CD4-positive, alpha-beta T cell treated with Interleukin-10 for 1 hour (primary cell): Measurements from ENCODE around the gene ATCAY.
"Not testable (repeated sequence)": the region's sequence is repeated elsewhere in the genome, so short reads cannot be mapped to it uniquely, and the experiment has no call there.

Experiments used
- DNase-seq: peaks from one replicate; pipeline ENCODE4 v3.0.0-alpha.2; 2020

Gene ATCAY

GRCh38 chr19:3857449-3858003 lies 23.0 kb upstream of the ATCAY start:
- no peak for DNase-seq

- no peak for DNase-seq
Observed at GRCh38 chr19:3860499-3860898, 20.0 kb upstream of the ATCAY start.

GRCh38 chr19:3862826-3863500 lies 17.5 kb upstream of the ATCAY start:
- no peak for DNase-seq

GRCh38 chr19:3863648-3864047 lies 16.8 kb upstream of the ATCAY start:
- no peak for DNase-seq

GRCh38 chr19:3866910-3867638 lies 13.4 kb upstream of the ATCAY start:
- DNase-seq = no peak

DNA sequence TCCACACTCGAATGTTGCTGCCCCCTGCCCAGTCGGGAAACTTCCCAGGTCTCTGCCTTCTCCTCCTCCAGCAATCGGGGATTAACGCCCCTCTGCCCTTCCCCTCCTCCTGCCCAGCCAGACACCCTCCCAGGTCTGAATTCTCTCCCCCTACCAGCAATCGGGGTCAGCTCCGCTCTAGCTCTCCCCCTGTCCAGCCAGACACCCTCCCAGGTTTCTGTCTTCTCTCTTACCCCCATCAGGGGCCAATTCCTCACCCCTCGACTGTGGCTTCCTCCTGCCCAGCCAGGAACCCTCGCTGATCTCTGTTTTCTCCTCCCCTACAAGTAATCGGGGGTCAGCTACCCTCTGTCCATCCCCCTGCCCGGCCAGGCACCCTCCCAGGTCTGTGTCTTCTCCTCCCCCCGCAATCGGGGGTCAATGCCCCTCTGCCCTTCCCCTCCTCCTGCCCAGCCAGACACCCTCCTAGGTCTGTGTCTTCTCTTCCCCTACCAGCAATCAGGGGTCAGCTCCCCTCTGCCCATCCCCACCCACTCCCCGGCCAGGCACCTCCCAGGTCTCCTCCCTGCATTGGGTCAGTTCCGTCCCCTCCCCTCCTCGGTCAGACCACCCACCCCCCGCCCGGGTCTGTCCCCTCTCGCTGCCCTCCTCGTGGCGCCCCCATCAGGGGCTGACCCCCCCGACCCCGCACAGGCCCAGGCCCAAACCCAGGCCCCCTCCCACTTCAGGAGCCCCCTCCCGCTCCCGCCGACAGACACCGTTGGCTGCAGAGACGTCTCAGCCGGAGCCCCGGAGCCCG lies 12.3 kb upstream of the ATCAY start:
- DNase-seq = no peak

GRCh38 chr19:3868770-3869456 lies 11.6 kb upstream of the ATCAY start, which contains the start of gene ZFR2:
ZFR2 (minus strand) TSS chr19:3869038; CDS start chr19:3869017, 21 bp downstream.
- DNase-seq = peak; percentile 21

DNA sequence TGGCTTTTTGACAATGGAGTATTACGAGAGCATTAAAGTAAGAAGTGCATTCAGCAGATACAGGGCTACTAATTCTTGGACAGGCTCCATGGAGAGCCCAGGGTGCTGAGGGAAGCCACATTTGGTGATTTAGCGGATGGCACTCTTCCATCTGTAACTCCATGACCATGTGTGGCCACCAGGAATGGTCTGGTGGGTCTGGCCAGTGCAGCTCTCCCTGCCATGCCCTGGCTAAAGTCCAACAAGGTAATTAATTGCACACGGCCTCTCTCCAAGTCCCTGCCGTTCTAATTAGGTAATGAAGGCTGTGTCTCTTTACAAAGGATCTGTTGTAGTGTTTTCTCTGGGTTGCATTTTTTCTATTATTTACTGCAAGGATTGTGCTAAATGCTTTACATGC lies 7.3 kb upstream of the ATCAY start:
- no peak for DNase-seq

DNA sequence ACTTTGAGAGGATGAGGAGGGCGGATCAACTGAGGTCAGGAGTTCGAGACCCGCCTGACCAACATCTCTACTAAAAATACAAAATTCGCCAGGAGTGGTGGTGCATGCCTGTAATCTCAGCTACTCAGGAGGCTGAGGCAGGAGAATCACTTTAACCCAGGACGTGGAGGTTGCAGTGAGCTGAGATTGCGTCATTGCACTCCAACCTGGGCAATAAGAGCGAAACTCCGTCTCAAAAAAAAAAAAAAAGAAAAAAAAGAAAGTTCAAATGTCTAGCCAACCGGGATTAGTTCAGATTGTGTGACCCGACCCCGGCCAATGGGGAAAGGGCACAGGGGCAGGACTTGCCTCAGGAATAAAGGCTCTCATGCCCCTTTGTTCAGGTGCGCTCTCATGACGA lies 5.8 kb upstream of the ATCAY start:
- DNase-seq = not testable (repeated sequence)

GRCh38 chr19:3879656-3880055 lies 829 bp upstream of the ATCAY start:
- no peak for DNase-seq

DNA sequence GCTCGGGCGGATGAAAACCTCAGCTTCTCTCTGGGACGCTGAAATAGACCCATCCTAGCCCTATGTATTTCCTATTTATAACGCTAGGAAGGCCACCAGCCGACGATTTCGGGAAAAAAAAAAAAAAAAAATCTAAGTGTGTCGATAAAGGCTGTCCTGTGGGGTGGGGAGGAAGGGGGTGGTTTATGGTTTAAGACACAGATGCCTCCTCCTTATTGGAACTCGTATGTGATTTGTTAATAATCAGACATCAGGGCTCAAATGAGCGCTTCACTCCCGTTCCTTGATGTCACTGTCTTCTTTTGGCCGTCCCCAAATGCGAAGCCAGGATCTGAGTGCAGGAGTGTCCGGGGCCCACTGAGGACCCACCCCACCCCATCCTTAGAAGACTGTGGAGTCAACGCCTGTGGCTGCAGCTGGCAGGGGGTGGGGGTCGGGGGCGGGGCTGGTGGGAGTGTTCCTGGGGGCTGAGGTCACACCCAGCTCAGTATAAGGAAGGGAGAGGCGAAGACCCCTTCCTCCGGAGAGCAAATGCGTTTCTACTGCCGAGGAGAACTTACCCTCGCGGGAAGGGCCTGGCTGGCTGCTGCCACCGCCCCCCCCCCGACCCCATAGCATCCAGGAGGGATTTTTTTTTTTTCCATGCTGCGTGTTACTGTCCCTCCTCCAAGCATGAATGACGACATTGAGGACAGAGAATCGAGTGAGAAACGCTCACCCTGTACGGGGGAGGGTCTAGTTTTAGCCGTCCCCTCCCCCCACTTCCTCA lies 971 bp downstream of the ATCAY start:
- DNase-seq = no peak

GRCh38 chr19:3882041-3882384 lies 1.5 kb downstream of the ATCAY start:
- no peak for DNase-seq

DNA sequence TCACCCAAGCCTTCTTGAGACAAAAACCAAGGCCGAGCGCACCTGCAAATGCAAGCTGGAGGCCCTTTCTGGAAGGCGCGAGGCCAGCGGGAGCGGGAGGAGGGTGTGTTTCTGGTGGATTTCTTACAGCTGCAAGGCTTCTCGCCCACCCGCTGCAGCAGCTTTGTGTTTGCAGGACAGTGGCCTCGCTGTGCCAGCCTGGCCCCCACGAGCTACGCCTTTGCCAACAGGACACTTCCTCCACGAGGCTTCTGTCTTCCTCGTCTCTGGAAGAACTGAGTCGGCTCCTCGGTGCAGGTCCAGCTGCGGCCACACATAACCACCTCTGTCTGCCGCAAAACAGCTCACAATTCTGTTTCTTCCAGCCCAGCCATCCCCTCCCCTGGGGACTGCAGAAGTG lies 10.1 kb downstream of the ATCAY start:
- DNase-seq = no peak

GRCh38 chr19:3893509-3894179 lies 13.2 kb downstream of the ATCAY start:
- no peak for DNase-seq

DNA sequence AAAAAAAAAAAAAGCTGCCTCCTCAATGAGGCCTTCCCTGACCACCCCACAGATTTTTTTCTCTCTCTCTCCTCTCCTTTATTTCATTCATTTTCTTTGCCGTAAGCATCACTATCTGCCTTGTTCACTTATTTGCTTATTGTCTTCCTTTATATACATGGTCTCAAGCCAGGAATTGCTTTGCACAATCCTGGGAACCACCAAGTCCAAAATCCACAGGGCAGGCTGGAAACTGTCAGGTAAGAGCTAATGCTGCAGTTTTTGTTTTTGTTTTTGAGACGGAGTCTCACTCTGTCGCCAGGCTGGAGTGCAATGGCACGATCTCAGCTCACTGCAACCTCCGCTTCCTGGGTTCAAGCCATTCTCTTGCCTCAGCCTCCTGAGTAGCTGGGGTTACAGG lies 14.5 kb downstream of the ATCAY start:
- DNase-seq = not testable (repeated sequence)

- DNase-seq = no peak
Observed at GRCh38 chr19:3895788-3896187, 15.3 kb downstream of the ATCAY start.

- no peak for DNase-seq
Observed at GRCh38 chr19:3897936-3898335, 17.5 kb downstream of the ATCAY start.

DNA sequence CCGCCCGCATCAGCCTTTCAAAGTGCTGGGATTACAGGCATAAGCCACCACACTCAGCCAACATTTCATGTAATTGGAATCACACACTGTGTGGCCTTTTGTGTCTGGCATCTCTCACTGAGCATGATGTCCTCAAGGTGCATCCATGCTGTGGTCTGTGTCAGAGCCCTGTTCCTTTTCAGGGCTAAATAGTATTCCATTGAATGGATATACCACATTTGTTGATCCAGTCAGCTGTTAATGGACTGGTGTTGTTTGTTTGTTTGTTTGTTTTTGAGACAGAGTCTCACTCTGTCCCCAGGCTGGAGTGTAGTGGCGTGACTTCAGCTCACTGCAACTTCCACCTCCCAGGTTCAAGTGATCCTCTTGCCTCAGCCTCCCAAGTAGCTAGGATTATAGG lies 17.9 kb downstream of the ATCAY start:
- no peak for DNase-seq

GRCh38 chr19:3899531-3900294 lies 19.2 kb downstream of the ATCAY start:
- DNase-seq = no peak

GRCh38 chr19:3902317-3902973 lies 22.0 kb downstream of the ATCAY start:
- DNase-seq = no peak
